ENCODE measurements around the gene UCN. TPM values are rescaled to one million over a fixed set of nuclear protein-coding genes. Genes with fewer than 3 reads are reported as not detected.

The UCN gene
- total and polyA plus RNA-seq, 2 donors (not counting 1 experiment from before 2014, with no cell fraction given) = 1.2 TPM; not detected in 1

DNA sequence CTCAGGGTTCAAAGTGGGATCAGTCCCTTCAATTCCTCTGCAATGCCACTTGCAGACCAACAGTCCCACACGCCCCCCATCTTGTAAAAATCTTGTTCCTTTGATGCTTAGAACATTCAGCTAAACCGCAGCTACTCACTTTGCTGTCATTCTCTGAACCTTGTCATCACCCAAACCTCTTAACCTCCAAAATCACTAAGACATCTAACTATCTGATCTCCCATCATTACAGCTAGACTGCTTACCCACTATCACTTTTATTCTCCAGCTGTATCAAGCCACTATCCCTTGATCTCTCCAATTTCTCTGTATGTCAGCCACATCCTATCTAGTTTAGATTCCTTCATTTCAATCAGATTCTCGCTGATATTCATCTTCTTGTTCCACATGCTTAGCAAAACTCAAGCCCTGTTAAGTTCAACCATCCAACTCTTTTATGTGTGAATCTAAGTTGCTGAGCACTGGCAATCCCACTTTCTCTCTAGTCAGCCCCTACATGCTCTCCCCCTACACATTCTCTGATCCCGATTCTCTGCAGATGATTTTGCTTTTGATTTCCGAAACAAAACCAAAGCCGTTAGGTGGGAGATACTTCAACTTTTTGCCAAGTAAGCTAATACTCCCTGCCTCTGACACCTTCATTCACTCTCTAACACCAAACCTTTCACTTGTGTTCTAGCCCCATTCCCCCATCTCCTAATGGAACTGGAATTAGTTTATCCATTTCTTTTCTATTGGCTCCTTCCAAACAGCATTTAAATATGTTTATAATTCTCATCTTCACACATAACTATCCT is 43.8 kb upstream of the UCN start:
- TF ChIP-seq, protein P1, sequence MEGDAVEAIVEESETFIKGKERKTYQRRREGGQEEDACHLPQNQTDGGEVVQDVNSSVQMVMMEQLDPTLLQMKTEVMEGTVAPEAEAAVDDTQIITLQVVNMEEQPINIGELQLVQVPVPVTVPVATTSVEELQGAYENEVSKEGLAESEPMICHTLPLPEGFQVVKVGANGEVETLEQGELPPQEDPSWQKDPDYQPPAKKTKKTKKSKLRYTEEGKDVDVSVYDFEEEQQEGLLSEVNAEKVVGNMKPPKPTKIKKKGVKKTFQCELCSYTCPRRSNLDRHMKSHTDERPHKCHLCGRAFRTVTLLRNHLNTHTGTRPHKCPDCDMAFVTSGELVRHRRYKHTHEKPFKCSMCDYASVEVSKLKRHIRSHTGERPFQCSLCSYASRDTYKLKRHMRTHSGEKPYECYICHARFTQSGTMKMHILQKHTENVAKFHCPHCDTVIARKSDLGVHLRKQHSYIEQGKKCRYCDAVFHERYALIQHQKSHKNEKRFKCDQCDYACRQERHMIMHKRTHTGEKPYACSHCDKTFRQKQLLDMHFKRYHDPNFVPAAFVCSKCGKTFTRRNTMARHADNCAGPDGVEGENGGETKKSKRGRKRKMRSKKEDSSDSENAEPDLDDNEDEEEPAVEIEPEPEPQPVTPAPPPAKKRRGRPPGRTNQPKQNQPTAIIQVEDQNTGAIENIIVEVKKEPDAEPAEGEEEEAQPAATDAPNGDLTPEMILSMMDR (conservative IDR thresholded peaks at IDR 0.05 in 1 of 2, IDR thresholded peaks at IDR 0.05 in 1 of 2; ENCODE audit: low read depth in 1 of 2, low read length in 2 of 2) = no peak
- no peak for TF ChIP-seq EZH2 (IDR thresholded peaks at IDR 0.05; ENCODE audit: low read length, missing control alignments)
- no peaks in the 10 kb centered on the region for H3K9me3 ChIP-seq (ENCODE audit: control insufficient read depth, insufficient read depth, low read depth, low read length)
- H3K4me3 ChIP-seq (replicated peaks in 1 of 4; ENCODE audit: control extremely low read depth in 1 of 4, insufficient read depth in 1 of 4, low read depth in 3 of 4, low read length in 4 of 4) = no peak overlapping the region
- no peaks in the 10 kb centered on the region for H4K20me1 ChIP-seq (ENCODE audit: control insufficient read depth, extremely low read depth, insufficient read depth, low read length)
- H2AFZ ChIP-seq (ENCODE audit: low read length) = no peak overlapping the region
- H3K79me2 ChIP-seq (ENCODE audit: control insufficient read depth, insufficient read depth, low read length) = peaks cover 64% of the 10 kb centered on the region
- H3K4me2 ChIP-seq (ENCODE audit: extremely low read depth, insufficient read depth, low read length) = no peak overlapping the region
- no peaks in the 10 kb centered on the region for H3K27me3 ChIP-seq (ENCODE audit: control insufficient read depth, insufficient read depth, low read length)
- no peak for DNase-seq (ENCODE audit: low read depth in 2 of 2)
- H3K4me1 ChIP-seq (ENCODE audit: control insufficient read depth, extremely low read depth, insufficient read depth, low read length) = peaks cover 5% of the 10 kb centered on the region
- H3K9ac ChIP-seq (ENCODE audit: insufficient read depth, low read length) = no peak overlapping the region
- no peaks in the 10 kb centered on the region for H3K36me3 ChIP-seq (ENCODE audit: control insufficient read depth, insufficient read depth, low read length)
- H3K27ac ChIP-seq (ENCODE audit: insufficient read depth, low read length) = no peak overlapping the region

DNA sequence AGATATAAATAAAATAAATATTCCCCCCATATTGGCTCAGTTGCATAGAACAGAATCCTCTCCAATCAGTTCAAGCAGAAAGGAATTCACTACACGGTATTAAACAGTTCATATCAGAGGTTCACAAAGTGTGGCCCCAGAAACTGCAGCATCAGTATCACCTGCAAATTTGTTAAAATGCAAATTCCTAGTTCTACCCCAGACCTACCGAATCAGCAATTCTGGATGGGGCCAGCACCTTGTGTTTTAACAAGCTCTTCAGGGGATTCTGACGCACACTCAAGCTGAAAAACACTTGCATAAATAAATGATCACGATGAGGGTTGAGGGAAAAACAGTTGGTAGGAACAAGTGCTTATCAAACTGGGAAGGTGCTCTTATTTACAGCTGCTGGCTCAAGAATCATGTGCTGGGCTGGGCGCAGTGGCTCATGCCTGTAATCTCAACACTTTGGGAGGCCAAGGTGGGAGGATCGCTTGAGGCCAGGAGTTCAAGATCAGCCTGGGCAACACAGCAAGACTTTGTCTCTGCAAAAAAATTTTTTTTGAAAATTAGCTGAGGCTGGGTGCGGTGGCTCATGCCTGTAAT is 42.0 kb upstream of the UCN start:
- no peaks in the 10 kb centered on the region for H4K20me1 ChIP-seq (ENCODE audit: control insufficient read depth, extremely low read depth, insufficient read depth, low read length)
- no peak overlapping the region for H3K4me2 ChIP-seq (ENCODE audit: extremely low read depth, insufficient read depth, low read length)
- H2AFZ ChIP-seq (ENCODE audit: low read length) = no peak overlapping the region
- H3K9ac ChIP-seq (ENCODE audit: insufficient read depth, low read length) = no peak overlapping the region
- no peak for DNase-seq (ENCODE audit: low read depth in 2 of 2)
- H3K4me3 ChIP-seq (replicated peaks in 1 of 4; ENCODE audit: control extremely low read depth in 1 of 4, insufficient read depth in 1 of 4, low read depth in 3 of 4, low read length in 4 of 4) = no peak overlapping the region
- no peaks in the 10 kb centered on the region for H3K36me3 ChIP-seq (ENCODE audit: control insufficient read depth, insufficient read depth, low read length)
- H3K27me3 ChIP-seq (ENCODE audit: control insufficient read depth, insufficient read depth, low read length) = no peaks in the 10 kb centered on the region
- peaks cover 3% of the 10 kb centered on the region for H3K4me1 ChIP-seq (ENCODE audit: control insufficient read depth, extremely low read depth, insufficient read depth, low read length)
- no peaks in the 10 kb centered on the region for H3K9me3 ChIP-seq (ENCODE audit: control insufficient read depth, insufficient read depth, low read depth, low read length)
- H3K27ac ChIP-seq (ENCODE audit: insufficient read depth, low read length) = no peak overlapping the region
- TF ChIP-seq, protein P1 (conservative IDR thresholded peaks at IDR 0.05 in 1 of 2, IDR thresholded peaks at IDR 0.05 in 1 of 2; ENCODE audit: low read depth in 1 of 2, low read length in 2 of 2) = no peak
- TF ChIP-seq EZH2 (IDR thresholded peaks at IDR 0.05; ENCODE audit: low read length, missing control alignments) = no peak
- peaks cover 62% of the 10 kb centered on the region for H3K79me2 ChIP-seq (ENCODE audit: control insufficient read depth, insufficient read depth, low read length)

DNA sequence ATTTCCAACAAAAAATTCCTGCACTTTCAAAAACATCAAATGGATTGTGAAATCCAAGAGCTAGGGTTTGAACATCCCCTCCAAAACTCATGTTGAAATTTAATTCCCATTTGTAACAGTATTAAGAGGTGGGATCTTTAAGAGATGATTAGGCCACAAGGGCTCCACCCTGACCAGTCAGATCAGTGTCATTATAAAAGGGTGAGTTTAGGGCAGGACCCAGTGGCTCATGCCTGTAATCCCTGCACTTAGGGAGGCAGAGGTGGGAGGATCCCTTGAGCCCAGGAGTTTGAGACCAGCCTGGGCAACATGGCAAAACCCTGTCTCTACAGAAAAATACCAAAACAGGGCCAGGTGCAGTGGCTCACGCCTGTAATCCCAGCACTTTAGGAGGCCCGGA is 39.4 kb upstream of the UCN start:
- DNase-seq (ENCODE audit: low read depth in 2 of 2) = no peak

More for the DNA sequence above, 39.4 kb upstream of the UCN start:
- TF ChIP-seq EZH2 (IDR thresholded peaks at IDR 0.05; ENCODE audit: low read length, missing control alignments) = no peak
- TF ChIP-seq, protein P1 (conservative IDR thresholded peaks at IDR 0.05 in 1 of 2, IDR thresholded peaks at IDR 0.05 in 1 of 2; ENCODE audit: low read depth in 1 of 2, low read length in 2 of 2) = no peak
- no peak overlapping the region for H3K27ac ChIP-seq (ENCODE audit: insufficient read depth, low read length)
- H4K20me1 ChIP-seq (ENCODE audit: control insufficient read depth, extremely low read depth, insufficient read depth, low read length) = no peaks in the 10 kb centered on the region
- no peak overlapping the region for H3K9ac ChIP-seq (ENCODE audit: insufficient read depth, low read length)
- H3K79me2 ChIP-seq (ENCODE audit: control insufficient read depth, insufficient read depth, low read length) = peaks cover 41% of the 10 kb centered on the region
- H3K36me3 ChIP-seq (ENCODE audit: control insufficient read depth, insufficient read depth, low read length) = no peaks in the 10 kb centered on the region
- no peaks in the 10 kb centered on the region for H3K27me3 ChIP-seq (ENCODE audit: control insufficient read depth, insufficient read depth, low read length)
- no peak overlapping the region for H3K4me2 ChIP-seq (ENCODE audit: extremely low read depth, insufficient read depth, low read length)
- H3K9me3 ChIP-seq (ENCODE audit: control insufficient read depth, insufficient read depth, low read depth, low read length) = no peaks in the 10 kb centered on the region
- H3K4me1 ChIP-seq (ENCODE audit: control insufficient read depth, extremely low read depth, insufficient read depth, low read length) = no peaks in the 10 kb centered on the region
- H3K4me3 ChIP-seq (replicated peaks in 1 of 4; ENCODE audit: control extremely low read depth in 1 of 4, insufficient read depth in 1 of 4, low read depth in 3 of 4, low read length in 4 of 4) = no peak overlapping the region
- no peak overlapping the region for H2AFZ ChIP-seq (ENCODE audit: low read length)
